Kidney (tissue), 14 donors: ENCODE measurements around the gene PAK6. TPM values are rescaled to one million over a fixed set of nuclear protein-coding genes. Genes with fewer than 3 reads are reported as not detected.

ENCODE experiments used
- DNase-seq, 5 donors: peaks; one replicate each; pipeline ENCODE4 v3.0.0-alpha.2; 2013 to 2020
- FAIRE-seq: peaks from 2 replicates; lab custom pipeline; 2012; peaks lifted over from hg19 to GRCh38; lab: Jason Lieb, UNC
- H3K27ac ChIP-seq, 2 donors: one replicate each; pipeline ENCODE4 v1.7.0; 2013; ENCODE audit warnings: low read depth in 2 of 2, low read length in 2 of 2, inconsistent platforms in 1 of 2
- H3K27me3 ChIP-seq: one replicate; pipeline ENCODE4 v1.7.1; 2013; ENCODE audit warnings: low read length, inconsistent platforms; ENCODE audit not compliant: control insufficient read depth, insufficient read depth
- H3K36me3 ChIP-seq, 3 donors: one replicate each; pipeline versions ENCODE4 v1.7.0 to v1.7.1; 2013; ENCODE audit warnings: low read length in 3 of 3, control low read depth in 1 of 3, inconsistent platforms in 1 of 3; ENCODE audit not compliant: insufficient read depth in 3 of 3, control insufficient read depth in 2 of 3
- H3K4me1 ChIP-seq, 3 donors: one replicate each; pipeline versions ENCODE4 v1.7.0 to v1.7.1; 2013; ENCODE audit warnings: low read length in 3 of 3, inconsistent platforms in 1 of 3, low read depth in 1 of 3; ENCODE audit not compliant: control insufficient read depth in 2 of 3, insufficient read depth in 2 of 3
- H3K4me3 ChIP-seq, 3 donors: one replicate each; pipeline versions ENCODE4 v1.7.0 to v1.8.1; 2013; ENCODE audit warnings: low read length in 3 of 3, control low read depth in 1 of 3, inconsistent platforms in 1 of 3
- H3K9ac ChIP-seq, 3 donors: one replicate each; pipeline versions ENCODE4 v1.7.0 to v1.7.1; 2013; ENCODE audit warnings: low read length in 3 of 3, control low read depth in 1 of 3, inconsistent platforms in 1 of 3
- H3K9me3 ChIP-seq, 3 donors: one replicate each; pipeline versions ENCODE4 v1.7.0 to v1.7.1; 2013; ENCODE audit warnings: low read length in 3 of 3, control low read depth in 1 of 3, inconsistent platforms in 1 of 3; ENCODE audit not compliant: control insufficient read depth in 2 of 3, insufficient read depth in 1 of 3
- intact Hi-C: fragments of 100-400 bp; cut with DNase I; formaldehyde crosslinking; loops from one replicate; pipeline ENCODE4 v1.11.1; 2022
- polyA plus RNA-seq: library from polyadenylated mRNA; stranded (reverse); fragments of 350-450 nt; fragmentation: Illumina TruSeq; extraction: RNeasy Lipid Tissue Mini Kit (QIAGEN cat#74804); gene quantifications from one replicate; pipeline ENCODE4 v1.2.3, GENCODE V29; 2014; ENCODE audit warnings: low read depth, low replicate concordance; ENCODE audit not compliant: insufficient read depth
- total RNA-seq: library from RNA; stranded (reverse); fragmentation: NEBNext Ultra II Directional; extraction: Animal tissue kit (Norgen Biotek cat#: 25700); gene quantifications from one replicate; pipeline ENCODE4 v1.2.1, GENCODE V29; 2021
- TF ChIP-seq, protein P1 (sequence below): IDR thresholded peaks from 3 replicates; pipeline ENCODE4 v1.5.1; 2012; ENCODE audit warnings: mild to moderate bottlenecking, moderate library complexity, borderline replicate concordance; ENCODE audit not compliant: insufficient read depth; ENCODE audit errors: extremely low read depth
- donor health status: control.
- donor health status: control.
- donor health status: control.
- donor health status: control.
- donor health status: control.
- donor health status: DM: yes; HTN: yes; CAD: no.
- donor health status: Normal renal cell carcinoma (clear cell type).

PAK6 gene
- total and polyA plus RNA-seq, 2 donors from 2014 or later, result 8.1 to 11.9 TPM

GRCh38 chr15:40217166-40217824 is 21.6 kb upstream of the PAK6 start:
- TF ChIP-seq, protein P1, sequence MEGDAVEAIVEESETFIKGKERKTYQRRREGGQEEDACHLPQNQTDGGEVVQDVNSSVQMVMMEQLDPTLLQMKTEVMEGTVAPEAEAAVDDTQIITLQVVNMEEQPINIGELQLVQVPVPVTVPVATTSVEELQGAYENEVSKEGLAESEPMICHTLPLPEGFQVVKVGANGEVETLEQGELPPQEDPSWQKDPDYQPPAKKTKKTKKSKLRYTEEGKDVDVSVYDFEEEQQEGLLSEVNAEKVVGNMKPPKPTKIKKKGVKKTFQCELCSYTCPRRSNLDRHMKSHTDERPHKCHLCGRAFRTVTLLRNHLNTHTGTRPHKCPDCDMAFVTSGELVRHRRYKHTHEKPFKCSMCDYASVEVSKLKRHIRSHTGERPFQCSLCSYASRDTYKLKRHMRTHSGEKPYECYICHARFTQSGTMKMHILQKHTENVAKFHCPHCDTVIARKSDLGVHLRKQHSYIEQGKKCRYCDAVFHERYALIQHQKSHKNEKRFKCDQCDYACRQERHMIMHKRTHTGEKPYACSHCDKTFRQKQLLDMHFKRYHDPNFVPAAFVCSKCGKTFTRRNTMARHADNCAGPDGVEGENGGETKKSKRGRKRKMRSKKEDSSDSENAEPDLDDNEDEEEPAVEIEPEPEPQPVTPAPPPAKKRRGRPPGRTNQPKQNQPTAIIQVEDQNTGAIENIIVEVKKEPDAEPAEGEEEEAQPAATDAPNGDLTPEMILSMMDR, result peak; percentile 86
- H3K27ac ChIP-seq, result no peak overlapping the region
- FAIRE-seq (peak; percentile 79), DNase-seq (peak in 3 of 5 donors; percentile 61 to 89 (median 88))
- no peaks in the 10 kb centered on the region for H3K27me3 ChIP-seq
- H3K9me3 ChIP-seq, result no peaks in the 10 kb centered on the region
- H3K4me3 ChIP-seq, result no peak overlapping the region
- intact Hi-C loops, result loop anchor here (5.0 kb wide), 1 partner anchor 55 kb away; no protein-coding TSS in a partner anchor
- H3K36me3 ChIP-seq, result no peaks in the 10 kb centered on the region
- no peak overlapping the region for H3K9ac ChIP-seq
- no peaks in the 10 kb centered on the region for H3K4me1 ChIP-seq

DNA sequence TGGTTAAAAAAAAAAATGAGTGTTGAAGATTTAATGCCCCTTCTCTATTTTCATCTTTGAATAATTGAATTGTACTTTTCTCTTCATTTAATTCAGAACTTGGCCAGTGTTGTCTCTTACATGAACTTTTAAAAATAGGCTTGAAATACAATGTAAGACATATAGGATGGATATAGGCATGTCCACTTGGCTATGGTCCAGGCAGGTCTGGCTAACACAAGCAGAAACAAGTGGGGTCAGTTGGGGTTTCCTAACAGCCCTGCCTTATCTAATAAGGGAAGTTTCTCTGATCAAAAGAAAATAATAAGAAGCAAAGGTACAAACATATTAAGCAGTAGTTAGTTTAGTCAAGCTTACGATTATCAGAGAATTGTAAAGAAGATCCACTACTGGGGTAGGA is 19.1 kb upstream of the PAK6 start:
- no peaks in the 10 kb centered on the region for H3K9me3 ChIP-seq
- no peaks in the 10 kb centered on the region for H3K4me1 ChIP-seq
- FAIRE-seq (no peak), DNase-seq (no peak)
- no peak overlapping the region for H3K27ac ChIP-seq
- H3K36me3 ChIP-seq, result no peaks in the 10 kb centered on the region
- TF ChIP-seq, protein P1, result no peak
- H3K9ac ChIP-seq, result no peak overlapping the region
- intact Hi-C loops, result loop anchor here (5.0 kb wide), 1 partner anchor 52 kb away; no protein-coding TSS in a partner anchor
- no peaks in the 10 kb centered on the region for H3K27me3 ChIP-seq
- no peak overlapping the region for H3K4me3 ChIP-seq

DNA sequence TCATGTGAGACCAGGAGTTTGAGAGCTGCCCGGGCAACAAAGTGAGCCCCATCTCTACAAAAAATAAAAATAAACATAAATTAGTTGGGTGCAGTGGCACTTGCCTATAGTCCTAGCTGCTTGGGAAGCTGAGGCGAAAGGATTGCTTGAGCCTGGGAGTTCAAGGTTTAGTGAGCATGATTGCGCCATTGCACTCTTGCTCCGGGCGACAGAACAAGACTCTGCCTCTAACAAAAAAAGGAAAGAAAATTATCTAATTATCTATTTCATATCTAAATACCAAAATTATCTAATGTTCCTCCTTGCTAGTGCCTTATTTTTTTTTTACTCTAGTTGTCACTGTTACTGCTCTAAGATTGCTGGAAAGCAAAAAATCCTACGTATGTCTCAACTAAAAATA is 16.7 kb upstream of the PAK6 start:
- no peak overlapping the region for H3K4me3 ChIP-seq
- no peak overlapping the region for H3K27ac ChIP-seq
- no peaks in the 10 kb centered on the region for H3K36me3 ChIP-seq
- intact Hi-C loops, result no loop called here
- no peaks in the 10 kb centered on the region for H3K27me3 ChIP-seq
- H3K4me1 ChIP-seq, result no peaks in the 10 kb centered on the region
- no peaks in the 10 kb centered on the region for H3K9me3 ChIP-seq
- H3K9ac ChIP-seq, result no peak overlapping the region
- no peak for FAIRE-seq
- TF ChIP-seq, protein P1, result no peak
- no peak for DNase-seq
